ENCODE measurements around the gene SH2D5.

- TF ChIP-seq CTCF (IDR thresholded peaks at IDR 0.05; ENCODE audit: poor library complexity), result no peak
- no peak for TF ChIP-seq EZH2 (IDR thresholded peaks at IDR 0.05; ENCODE audit: borderline replicate concordance)
- no peak for TF ChIP-seq EZH2phosphoT487 (IDR thresholded peaks at IDR 0.05; ENCODE audit: low read depth, severe bottlenecking, unreplicated experiment)
Measured at GRCh38 chr1:20710469-20711284, 21.8 kb downstream of the SH2D5 start.

All from hepatocyte (in vitro differentiated cells).